ENCODE results near the gene APEH.
"Not testable (repeated sequence)": the region's sequence is repeated elsewhere in the genome, so short reads cannot be mapped to it uniquely, and the experiment has no call there.

The APEH gene

DNA sequence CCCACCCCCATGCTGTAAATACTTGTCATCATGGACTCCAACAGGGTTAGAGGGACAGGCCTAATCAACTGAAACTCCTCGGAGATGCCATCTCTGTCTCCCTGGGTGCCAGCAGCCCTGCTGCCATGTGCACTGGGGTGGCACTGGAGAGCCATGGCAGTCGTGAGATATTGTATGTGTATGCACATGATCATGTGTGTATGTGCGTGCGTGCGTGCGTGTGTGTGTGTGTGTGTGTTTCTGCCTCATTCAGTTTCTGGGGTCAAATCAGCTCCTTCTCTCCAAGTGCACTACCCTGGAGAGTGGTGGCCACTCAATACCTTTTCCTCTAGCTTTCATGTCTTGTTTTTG is 3.2 kb upstream of the APEH start:
- no peak for DNase-seq

DNA sequence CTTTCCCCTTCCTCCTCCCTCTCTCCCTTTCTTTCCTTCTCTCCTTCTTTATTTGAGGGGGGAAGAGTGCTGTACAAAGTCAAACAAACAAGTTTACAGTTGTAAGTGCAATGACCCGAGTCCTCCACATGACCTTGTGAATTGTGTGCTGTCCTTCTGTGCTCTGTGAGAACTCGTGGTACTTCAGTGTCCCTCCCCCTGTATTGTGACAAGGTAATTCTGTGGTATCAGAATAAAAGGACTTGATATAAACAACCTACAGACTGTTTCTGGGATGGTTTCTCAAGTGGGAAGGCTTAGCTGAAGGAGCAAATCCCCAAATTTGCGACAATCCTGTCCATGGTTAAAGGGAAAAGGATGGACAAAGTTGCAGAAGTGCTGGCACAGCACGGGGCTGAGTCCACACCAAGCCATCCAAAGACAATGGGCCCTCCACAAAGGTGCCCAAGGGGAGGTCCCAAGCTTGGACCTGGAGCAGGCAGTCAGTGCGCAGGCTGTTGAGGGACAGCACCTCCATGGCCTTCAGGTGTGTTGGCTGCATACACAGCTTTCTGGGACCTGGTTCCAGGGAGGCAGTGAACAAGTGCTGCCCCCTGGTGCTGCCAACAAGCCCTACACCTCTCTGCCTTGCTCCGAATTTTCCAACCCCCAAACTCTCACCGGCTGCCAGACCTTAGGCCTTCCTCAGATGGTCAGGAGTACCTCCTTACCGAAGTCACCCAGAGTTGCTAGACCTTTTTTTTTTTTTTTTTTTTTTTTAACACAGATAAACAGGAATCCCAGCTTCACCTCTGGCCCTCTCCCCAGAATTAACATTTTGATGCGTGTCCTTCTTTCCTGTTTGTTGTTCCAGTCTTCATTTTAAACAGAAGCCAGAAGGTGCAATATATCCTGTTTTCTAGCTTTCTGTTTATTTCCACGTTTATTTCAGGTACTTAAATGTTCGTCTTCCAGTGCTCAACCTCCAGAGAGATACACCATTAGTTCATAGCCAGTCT is 2.6 kb upstream of the APEH start:
- no peak for DNase-seq

DNA sequence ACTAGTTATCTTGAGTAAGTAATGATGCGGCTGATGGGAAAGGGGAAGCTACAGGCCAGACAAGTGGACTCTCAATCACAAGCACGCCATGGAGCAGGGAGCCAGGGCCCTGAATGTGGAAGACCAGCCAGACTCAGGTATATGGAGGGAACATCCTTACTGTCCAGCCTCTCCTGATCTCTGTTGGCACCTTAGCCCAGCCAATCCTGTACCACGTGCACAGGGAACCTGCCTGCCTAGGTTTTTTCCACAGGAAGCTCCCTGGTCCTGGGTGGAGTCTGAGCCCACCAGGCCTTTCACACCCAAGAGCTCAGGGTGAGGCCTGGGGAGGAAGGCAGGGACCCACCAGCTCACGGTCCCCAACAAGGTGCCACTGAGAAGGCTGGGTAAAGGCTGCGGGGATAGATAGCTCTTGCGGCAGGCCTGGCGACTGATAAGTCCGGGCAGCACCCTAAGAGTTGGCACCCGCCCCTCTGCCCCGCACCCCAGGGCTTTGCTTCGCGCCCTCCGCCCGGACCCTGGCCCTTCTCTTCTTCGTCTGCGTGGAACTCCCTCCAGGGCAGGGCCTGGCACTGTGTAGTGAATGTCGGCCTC is 933 bp upstream of the APEH start:
- no peak for DNase-seq

DNA sequence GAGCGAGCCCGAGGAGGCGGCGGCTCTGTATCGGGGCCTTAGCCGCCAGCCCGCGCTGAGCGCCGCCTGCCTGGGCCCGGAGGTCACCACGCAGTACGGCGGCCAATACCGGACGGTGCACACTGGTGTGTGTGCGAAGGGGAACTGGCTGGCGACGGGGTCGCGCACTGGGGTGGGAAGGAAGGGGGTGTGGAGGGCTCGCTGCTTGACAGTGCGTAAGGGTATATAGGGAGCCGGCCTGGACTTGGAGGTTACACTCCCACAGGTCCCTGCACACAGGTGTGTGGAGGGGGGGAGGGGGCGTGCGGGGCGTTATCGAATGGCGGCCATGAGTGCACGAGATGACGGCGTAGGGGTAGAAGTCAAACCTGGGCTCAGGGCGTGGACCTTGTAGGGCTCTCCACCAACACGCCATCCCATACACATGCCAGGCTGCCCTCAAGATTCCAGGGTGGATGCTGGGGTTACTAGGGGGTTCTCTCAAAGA is 389 bp downstream of the APEH start:
- DNase-seq = no peak

DNA sequence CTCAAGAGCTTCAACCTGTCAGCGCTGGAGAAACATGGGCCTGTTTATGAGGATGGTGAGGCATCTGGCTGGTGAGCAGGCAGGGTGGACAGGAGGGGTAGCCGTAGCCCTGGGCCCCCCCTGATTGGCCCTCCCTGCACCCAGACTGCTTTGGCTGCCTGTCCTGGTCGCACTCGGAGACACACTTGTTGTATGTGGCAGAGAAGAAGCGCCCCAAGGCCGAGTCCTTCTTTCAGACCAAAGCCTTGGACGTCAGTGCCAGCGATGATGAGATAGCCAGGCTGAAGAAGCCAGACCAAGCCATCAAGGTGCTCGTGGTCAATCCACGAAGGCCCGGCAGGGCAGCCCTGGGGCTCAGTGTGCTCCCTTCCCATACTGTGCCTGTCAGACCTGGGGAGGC is 1.8 kb downstream of the APEH start:
- no peak for DNase-seq

DNA sequence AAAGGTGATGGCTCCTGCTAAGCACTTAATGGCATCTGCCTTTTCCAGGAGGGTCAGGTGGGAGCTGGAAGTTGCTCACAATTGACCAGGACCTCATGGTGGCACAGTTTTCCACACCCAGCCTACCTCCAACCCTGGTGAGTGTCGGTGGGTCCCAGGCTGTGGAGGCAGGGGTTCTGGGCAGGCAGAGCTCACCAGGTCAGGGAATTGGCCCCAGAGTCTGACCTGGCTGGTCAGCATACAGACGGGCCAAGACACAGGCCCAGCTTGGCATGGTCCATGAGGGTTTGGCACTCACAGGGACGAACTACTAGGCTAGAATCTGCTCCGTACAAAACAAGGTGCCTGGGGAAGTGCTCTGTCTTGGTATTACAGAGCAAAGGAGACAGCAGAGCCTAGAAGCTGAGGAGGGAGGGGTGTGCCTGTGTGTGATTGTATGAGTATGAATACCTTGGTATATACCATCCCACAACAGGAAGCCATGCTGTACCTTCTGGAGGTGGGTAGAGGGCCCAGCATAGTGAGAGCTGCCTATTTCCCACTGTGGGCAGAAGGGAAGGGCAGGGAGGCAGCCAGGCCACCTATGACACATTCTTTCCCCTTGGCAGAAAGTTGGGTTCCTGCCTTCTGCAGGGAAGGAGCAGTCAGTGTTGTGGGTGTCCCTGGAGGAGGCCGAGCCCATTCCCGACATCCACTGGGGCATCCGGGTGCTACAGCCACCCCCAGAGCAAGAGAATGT is 6.5 kb downstream of the APEH start:
- no peak for DNase-seq

DNA sequence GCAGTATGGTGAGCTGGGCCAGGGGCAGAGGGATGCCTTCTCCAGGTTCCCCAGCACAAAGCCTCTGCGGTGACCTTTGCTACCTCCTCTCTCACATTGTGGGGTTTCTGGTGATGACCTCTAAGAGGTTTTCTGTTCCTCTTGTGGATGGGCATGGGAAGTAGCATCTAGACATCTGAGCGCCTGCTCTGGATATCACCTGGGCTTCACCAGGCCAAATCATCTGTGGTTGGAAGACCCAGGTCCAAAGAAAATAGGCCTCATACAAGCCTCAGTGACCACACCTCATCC is 7.0 kb downstream of the APEH start:
- no peak for DNase-seq

GRCh38 chr3:49681543-49681942 is 7.4 kb downstream of the APEH start:
- no peak for DNase-seq

- DNase-seq = no peak
Measured at GRCh38 chr3:49683162-49683561, 9.0 kb downstream of the APEH start.

- not testable (repeated sequence) for DNase-seq
Measured at GRCh38 chr3:49684453-49684852, 10.3 kb downstream of the APEH start.

GRCh38 chr3:49685103-49685502 is 11.0 kb downstream of the APEH start:
- not testable (repeated sequence) for DNase-seq

DNA sequence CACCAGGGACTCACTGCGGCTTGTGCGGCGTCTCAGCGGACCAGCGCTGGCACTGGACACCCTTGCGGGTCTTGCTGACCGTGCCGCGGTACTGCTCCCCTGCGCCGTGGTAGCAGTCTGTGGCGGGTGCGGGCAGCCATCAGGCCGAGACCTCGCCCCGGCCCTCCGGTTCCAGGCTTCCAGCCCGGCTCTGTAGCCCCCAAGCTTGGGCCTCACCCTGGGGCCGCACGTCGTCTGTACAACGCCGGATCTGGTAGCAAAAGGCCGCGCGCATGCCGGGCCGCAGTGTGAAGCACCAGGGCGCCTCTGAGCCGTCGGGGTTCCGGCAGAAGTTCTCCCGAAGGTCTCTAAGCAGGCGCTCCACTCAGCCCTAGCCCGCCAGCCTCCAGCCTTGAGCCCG is 11.7 kb downstream of the APEH start:
- DNase-seq = not testable (repeated sequence)

DNA sequence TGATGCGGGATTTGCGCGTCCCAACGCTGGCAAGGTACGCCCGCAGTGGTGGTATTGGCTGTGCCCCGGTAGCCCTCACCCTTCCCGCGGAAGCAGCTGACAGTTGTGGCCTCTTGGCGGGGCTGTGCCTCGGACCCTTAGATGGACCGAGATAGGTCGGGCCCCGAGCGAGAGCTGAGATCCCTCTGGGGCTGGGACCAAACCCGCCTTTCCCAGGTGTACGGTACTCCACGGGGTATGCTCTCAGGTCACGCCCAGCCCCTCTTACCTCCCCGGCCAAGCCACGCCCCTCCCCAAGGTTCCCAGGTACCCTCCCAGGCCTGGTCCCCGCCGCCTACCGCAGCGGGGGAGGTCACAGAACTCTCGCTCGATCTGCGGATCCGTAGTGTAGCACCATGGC is 12.2 kb downstream of the APEH start:
- not testable (repeated sequence) for DNase-seq

- not testable (repeated sequence) for DNase-seq
Measured at GRCh38 chr3:49686769-49687423, 12.7 kb downstream of the APEH start.

GRCh38 chr3:49687424-49687795 is 13.3 kb downstream of the APEH start:
- not testable (repeated sequence) for DNase-seq

DNA sequence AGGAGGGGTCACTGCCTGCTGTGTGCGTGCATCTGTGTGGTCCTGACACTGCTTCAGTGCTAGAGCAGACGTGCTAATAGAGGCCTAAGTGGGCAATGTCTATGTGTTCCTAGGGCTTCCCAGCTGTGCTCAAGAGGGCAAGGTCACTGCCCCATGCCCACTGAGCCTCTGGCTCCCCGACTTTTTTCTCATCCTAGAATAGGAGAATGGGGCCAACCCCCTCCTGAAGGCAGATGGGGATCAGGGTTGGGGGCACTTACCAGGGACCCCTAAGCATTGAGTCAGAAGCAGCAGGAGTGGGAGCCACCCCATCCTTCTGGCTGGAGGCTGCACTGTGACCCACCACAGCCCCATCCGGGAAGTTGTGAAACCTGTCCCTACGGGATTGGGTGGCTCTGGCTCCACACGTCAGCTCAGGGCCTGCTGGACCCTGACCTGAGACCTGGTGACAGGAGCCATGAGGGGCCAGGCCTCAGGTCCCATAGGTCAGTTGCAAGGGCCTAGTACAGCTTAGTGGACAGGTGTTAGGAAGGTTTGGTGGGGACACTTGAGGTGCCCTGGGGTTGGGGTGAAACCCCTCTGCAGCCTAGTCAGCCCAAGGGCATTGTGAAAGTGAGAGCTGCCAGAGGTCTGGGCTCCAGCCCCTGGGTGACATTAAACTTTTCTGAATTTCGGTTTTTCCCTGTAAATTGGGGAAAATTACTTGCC is 14.3 kb downstream of the APEH start:
- not testable (repeated sequence) for DNase-seq

GRCh38 chr3:49689046-49689907 is 15.1 kb downstream of the APEH start, which contains the start of the genes MST1 and RNF123:
Gene MST1 (minus strand): TSS chr3:49689474. CDS start chr3:49688691, 783 bp downstream.
Gene RNF123 (plus strand): TSS chr3:49689557. CDS start chr3:49691166, 1,609 bp downstream.
- DNase-seq = no peak

DNA sequence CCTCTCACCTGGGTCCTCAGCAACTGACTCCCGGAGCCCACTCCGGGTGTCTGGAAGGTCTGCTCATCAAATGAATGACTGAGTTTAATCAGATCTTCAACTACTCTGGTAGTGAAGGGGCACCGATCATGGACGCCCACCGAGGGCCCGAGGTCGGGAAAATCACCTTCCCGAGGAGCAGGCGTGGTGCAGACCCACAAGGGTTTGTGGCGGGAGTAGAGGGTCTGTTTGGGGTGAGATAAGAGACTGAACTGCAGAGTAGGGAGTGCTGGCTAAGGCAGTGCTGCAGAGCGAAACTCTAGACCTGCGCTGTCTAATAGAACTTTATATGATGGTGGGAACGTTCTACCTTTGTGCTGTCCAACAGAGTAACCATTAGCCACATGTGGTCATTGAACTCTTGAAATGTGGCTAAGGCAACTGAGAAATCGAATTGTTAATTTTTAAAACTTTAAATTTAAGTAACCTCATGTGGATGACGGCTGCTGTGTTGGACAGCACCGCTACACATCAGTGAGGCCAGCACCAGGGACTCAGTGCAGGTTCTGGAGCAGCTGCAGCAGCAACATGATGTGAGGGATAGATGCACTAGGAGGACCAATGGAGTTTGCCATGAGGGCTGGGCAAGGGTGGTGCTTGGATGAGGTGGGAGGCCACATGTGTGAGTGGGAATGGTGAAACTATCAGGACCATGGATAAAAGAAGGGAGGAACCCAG is 15.9 kb downstream of the APEH start:
- DNase-seq = not testable (repeated sequence)

- DNase-seq = not testable (repeated sequence)
Measured at GRCh38 chr3:49690856-49691255, 16.7 kb downstream of the APEH start.

GRCh38 chr3:49691481-49691880 is 17.3 kb downstream of the APEH start:
- DNase-seq = not testable (repeated sequence)
